B cell (primary cell): ENCODE results near the gene DPYD. TPM values are rescaled to one million over a fixed set of nuclear protein-coding genes. Genes with fewer than 3 reads are reported as not detected.

Experiments used
- ATAC-seq: fragments of 200-7000 bp; cut with Tn5 transposase; one replicate; pipeline ENCODE4 v1.10.0; 2021; ENCODE audit warnings: low read depth, mild to moderate bottlenecking, moderate number of reproducible peaks, moderate library complexity
- CTCF ChIA-PET: fragments of 350-600 bp; sonication (Branson Sonifier 250); formaldehyde crosslinking; loops from one replicate; lab custom pipeline; 2021; ENCODE audit warnings: antibody characterized with exemption, inconsistent platforms; lab: Charles Lee
- POLR2A ChIA-PET: fragments of 350-600 bp; sonication (Branson Sonifier 250); formaldehyde crosslinking; loops from one replicate; lab custom pipeline; 2021; ENCODE audit warnings: antibody characterized with exemption; lab: Charles Lee
- DNase-seq: peaks from one replicate; pipeline ENCODE4 v3.0.0; 2013
- H2AFZ ChIP-seq: 2 replicates; pipeline ENCODE4 v1.6.1; 2012; ENCODE audit warnings: mild to moderate bottlenecking, low read depth, low read length; ENCODE audit not compliant: insufficient read depth, poor library complexity, severe bottlenecking
- H3K27ac ChIP-seq, 2 donors: 1 replicate in 1 of 2; 2 replicates in 1 of 2; pipeline ENCODE4 v1.5.1; 2012 to 2013; ENCODE audit warnings: low read length in 2 of 2, mild to moderate bottlenecking in 2 of 2, moderate library complexity in 1 of 2
- H3K27me3 ChIP-seq, 4 experiments: fragments of 200-600 bp in 1 of 4; sonication (generic) in 1 of 4; replicated peaks in 1 of 4; 1 replicate in 2 of 4; 2 replicates in 2 of 4; pipeline versions ENCODE4 v1.6.1 to v1.7.0; 2013 to 2016; ENCODE audit warnings: low read length in 3 of 4, mild to moderate bottlenecking in 2 of 4, mixed read lengths in 1 of 4, moderate library complexity in 1 of 4; ENCODE audit not compliant: insufficient read depth in 4 of 4, control insufficient read depth in 3 of 4; ENCODE audit errors: control extremely low read depth in 1 of 4
- H3K36me3 ChIP-seq, 2 experiments: replicated peaks in 1 of 2; 1 replicate in 1 of 2; 2 replicates in 1 of 2; pipeline versions ENCODE4 v1.6.1 to v1.7.1; 2013; ENCODE audit warnings: low read length in 1 of 2; ENCODE audit not compliant: insufficient read depth in 2 of 2, control insufficient read depth in 1 of 2; ENCODE audit errors: control extremely low read depth in 1 of 2, extremely low read depth in 1 of 2
- H3K4me1 ChIP-seq, 2 donors: fragments of 200-600 bp in 1 of 2; sonication (generic) in 1 of 2; 1 replicate in 1 of 2; 2 replicates in 1 of 2; pipeline versions ENCODE4 v1.5.1 to v1.6.1; 2013 to 2017; ENCODE audit warnings: low read length in 2 of 2; ENCODE audit not compliant: control insufficient read depth in 2 of 2, insufficient read depth in 2 of 2
- H3K4me2 ChIP-seq: replicated peaks from 2 replicates; pipeline ENCODE3; 2012; ENCODE audit warnings: mild to moderate bottlenecking, low read depth, low read length; ENCODE audit not compliant: poor library complexity, severe bottlenecking
- H3K4me3 ChIP-seq, 5 experiments: fragments of 200-600 bp in 1 of 5; sonication (generic) in 1 of 5; 1 replicate in 3 of 5; 2 replicates in 2 of 5; pipeline versions ENCODE4 v1.5.1 to v1.7.0; 2011 to 2016; ENCODE audit warnings: low read length in 4 of 5, mild to moderate bottlenecking in 4 of 5, low read depth in 2 of 5, control low read depth in 1 of 5, moderate library complexity in 1 of 5; ENCODE audit not compliant: insufficient read depth in 1 of 5; ENCODE audit errors: control extremely low read depth in 1 of 5, extremely low read depth in 1 of 5
- H3K79me2 ChIP-seq: fragments of 200-600 bp; sonication (generic); one replicate; pipeline ENCODE4 v1.6.0; 2016; ENCODE audit warnings: low read length; ENCODE audit not compliant: control insufficient read depth, insufficient read depth
- H3K9ac ChIP-seq: fragments of 200-600 bp; sonication (generic); 2 replicates; pipeline ENCODE4 v1.6.1; 2017; ENCODE audit warnings: mild to moderate bottlenecking, low read length, moderate library complexity
- H3K9me3 ChIP-seq, 3 donors: one replicate each; pipeline versions ENCODE4 v1.6.1 to v1.7.1; 2013; ENCODE audit warnings: low read length in 2 of 3; ENCODE audit not compliant: control insufficient read depth in 2 of 3, insufficient read depth in 1 of 3; ENCODE audit errors: control extremely low read depth in 1 of 3
- H4K20me1 ChIP-seq: 2 replicates; pipeline ENCODE4 v1.6.0; 2012; ENCODE audit warnings: mild to moderate bottlenecking, low read length; ENCODE audit not compliant: insufficient read depth, control insufficient read depth, poor library complexity, severe bottlenecking
- H3K27ac Mint-ChIP-seq: one replicate; pipeline ENCODE4 v1.8.0; 2021; ENCODE audit warnings: mixed read lengths
- H3K27me3 Mint-ChIP-seq: one replicate; pipeline ENCODE4 v1.8.0; 2021; ENCODE audit warnings: mixed read lengths
- H3K4me1 Mint-ChIP-seq: one replicate; pipeline ENCODE4 v1.8.0; 2021; ENCODE audit warnings: mixed read lengths
- H3K4me3 Mint-ChIP-seq: one replicate; pipeline ENCODE4 v1.8.0; 2021; ENCODE audit warnings: mixed read lengths
- H3K9me3 Mint-ChIP-seq: one replicate; pipeline ENCODE4 v1.8.0; 2022; ENCODE audit warnings: mixed read lengths; ENCODE audit not compliant: insufficient read depth
- EZH2 ChIP-seq: IDR thresholded peaks from 2 replicates; pipeline ENCODE4 v1.6.1; 2012; ENCODE audit warnings: borderline replicate concordance, low read depth, mild to moderate bottlenecking, moderate library complexity, low read length; ENCODE audit not compliant: insufficient read depth, poor library complexity, severe bottlenecking
- WGBS: methylation state at CpG from one replicate; pipeline ENCODE4 v1.1.5; 2013; ENCODE audit warnings: missing lambda C conversion rate; ENCODE audit not compliant: insufficient coverage; 5-methylcytosine and 5-hydroxymethylcytosine counted together
- intact Hi-C: fragments of 100-400 bp; cut with micrococcal nuclease; formaldehyde crosslinking; loops from one replicate; pipeline ENCODE4 v1.10.0; 2022
- polyA plus RNA-seq: library from polyadenylated mRNA; depleted of rRNA; stranded (reverse); fragments of >200 nt; gene quantifications from 2 replicates; pipeline ENCODE4 v1.2.3, GENCODE V29; 2012
- total RNA-seq, 2 donors: library from RNA; stranded (reverse); fragments of 120-200 nt in 1 of 2; gene quantifications; 1 replicate in 1 of 2; 2 replicates in 1 of 2; pipeline versions ENCODE4 v1.2.3 to v1.2.4, GENCODE V29; 2013 to 2022
- TF ChIP-seq, protein P1 (sequence below): fragments of 200-600 bp; IDR thresholded peaks from one replicate; pipeline ENCODE4 v1.8.0; 2022; ENCODE audit warnings: antibody characterized with exemption, mild to moderate bottlenecking

Gene DPYD
- total and polyA plus RNA-seq, 2 donors (not counting 1 experiment from before 2014, with no cell fraction given): 4.2 to 19.0 TPM

DNA sequence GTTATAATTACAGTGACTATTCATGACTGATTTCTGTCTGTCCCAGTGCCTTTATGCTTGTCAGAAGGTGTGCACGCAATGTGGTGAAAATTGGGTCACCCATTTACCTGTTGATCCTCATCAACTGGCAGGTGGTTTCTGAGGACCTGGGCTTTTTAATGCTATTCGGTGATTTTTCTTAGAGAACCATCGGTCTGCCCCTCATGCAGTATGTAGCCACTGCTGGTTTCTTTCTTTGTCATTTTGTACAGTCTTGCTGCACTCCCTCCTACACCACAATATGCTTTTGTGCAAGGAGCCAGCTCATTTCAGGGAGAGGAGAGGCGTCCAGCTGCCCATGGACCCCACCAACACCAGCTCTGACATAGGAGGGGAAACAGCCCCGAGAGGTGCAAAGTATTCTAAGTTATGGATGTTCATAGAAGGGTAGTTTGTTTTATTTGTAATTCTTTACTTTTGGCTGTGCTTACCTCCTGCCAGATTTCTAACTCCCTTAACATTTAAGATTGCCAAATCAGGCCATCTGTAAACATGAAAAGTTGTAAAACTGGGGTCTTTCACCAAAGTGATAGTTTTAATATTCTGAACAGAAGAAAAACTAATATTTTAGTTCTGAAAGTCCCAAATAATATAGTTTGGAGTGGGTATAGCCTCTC lies 873.9 kb downstream of the DPYD start:
- H3K27ac ChIP-seq: no peak overlapping the region
- CTCF ChIA-PET: no interaction called here
- Mint-ChIP-seq H3K4me3 (no peak overlapping the region), H3K4me1 (no peaks in the 10 kb centered on the region), H3K27ac (no peak overlapping the region), H3K9me3 (no peaks in the 10 kb centered on the region), H3K27me3 (no peaks in the 10 kb centered on the region)
- intact Hi-C loops: no loop called here
- DNase-seq: no peak
- no peak overlapping the region for H3K4me3 ChIP-seq
- no peaks in the 10 kb centered on the region for H3K79me2 ChIP-seq
- no peaks in the 10 kb centered on the region for H3K27me3 ChIP-seq
- no peaks in the 10 kb centered on the region for H3K4me1 ChIP-seq
- POLR2A ChIA-PET: no interaction called here
- WGBS: no CpG with 5 or more reads among the region's 5 CpGs
- H4K20me1 ChIP-seq: no peaks in the 10 kb centered on the region
- no peaks in the 10 kb centered on the region for H3K36me3 ChIP-seq
- no peak for ATAC-seq
- no peak overlapping the region for H2AFZ ChIP-seq
- H3K9me3 ChIP-seq: peaks cover 0 to 15% (median 0%) of the 10 kb centered on the region in 3 donors
- no peak overlapping the region for H3K4me2 ChIP-seq
- no peak for TF ChIP-seq EZH2
- TF ChIP-seq, protein P1, sequence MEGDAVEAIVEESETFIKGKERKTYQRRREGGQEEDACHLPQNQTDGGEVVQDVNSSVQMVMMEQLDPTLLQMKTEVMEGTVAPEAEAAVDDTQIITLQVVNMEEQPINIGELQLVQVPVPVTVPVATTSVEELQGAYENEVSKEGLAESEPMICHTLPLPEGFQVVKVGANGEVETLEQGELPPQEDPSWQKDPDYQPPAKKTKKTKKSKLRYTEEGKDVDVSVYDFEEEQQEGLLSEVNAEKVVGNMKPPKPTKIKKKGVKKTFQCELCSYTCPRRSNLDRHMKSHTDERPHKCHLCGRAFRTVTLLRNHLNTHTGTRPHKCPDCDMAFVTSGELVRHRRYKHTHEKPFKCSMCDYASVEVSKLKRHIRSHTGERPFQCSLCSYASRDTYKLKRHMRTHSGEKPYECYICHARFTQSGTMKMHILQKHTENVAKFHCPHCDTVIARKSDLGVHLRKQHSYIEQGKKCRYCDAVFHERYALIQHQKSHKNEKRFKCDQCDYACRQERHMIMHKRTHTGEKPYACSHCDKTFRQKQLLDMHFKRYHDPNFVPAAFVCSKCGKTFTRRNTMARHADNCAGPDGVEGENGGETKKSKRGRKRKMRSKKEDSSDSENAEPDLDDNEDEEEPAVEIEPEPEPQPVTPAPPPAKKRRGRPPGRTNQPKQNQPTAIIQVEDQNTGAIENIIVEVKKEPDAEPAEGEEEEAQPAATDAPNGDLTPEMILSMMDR: no peak
- H3K9ac ChIP-seq: no peak overlapping the region

DNA sequence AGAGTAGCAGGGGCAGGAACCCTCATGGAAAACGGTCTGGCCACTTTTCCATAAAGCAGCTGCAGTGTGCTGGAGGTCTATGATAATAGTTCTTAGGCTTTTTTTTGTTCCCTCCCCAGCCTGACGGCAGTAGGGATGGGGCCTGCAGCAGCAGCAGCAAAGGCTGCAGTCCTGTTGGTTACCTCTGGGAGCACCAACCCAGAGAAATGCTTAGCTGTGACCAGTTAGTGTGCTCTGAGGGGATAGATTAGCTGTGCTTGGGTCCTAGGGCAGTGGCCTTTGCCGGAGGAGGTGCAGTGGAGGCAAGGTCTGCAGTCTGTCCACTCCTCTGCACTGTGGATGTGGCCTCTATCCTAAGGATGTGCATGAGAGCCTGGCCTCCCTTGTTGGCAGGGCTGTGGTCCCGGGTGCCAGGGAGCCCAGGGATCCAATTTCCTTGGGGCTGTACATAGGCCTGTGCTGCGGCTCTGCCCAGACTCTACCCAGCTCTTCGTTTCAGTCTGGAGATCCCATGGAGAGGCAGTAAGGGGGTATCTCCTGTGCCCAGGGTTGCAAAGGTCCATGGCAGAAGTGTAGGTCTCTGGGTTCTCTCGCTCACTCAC lies 876.6 kb downstream of the DPYD start:
- no peaks in the 10 kb centered on the region for H3K27me3 ChIP-seq
- H3K9ac ChIP-seq: no peak overlapping the region
- no peaks in the 10 kb centered on the region for H3K79me2 ChIP-seq
- no peak overlapping the region for H3K27ac Mint-ChIP-seq
- intact Hi-C loops: no loop called here
- no peak for ATAC-seq
- H3K4me1 ChIP-seq: no peaks in the 10 kb centered on the region
- no peaks in the 10 kb centered on the region for H3K36me3 ChIP-seq
- H3K4me2 ChIP-seq: no peak overlapping the region
- 87% methylated on average over 7 of the region's 7 CpGs for WGBS
- H4K20me1 ChIP-seq: no peaks in the 10 kb centered on the region
- no peak for DNase-seq
- ChIA-PET POLR2A (no interaction called here), CTCF (no interaction called here)
- no peak overlapping the region for H3K27ac ChIP-seq
- H3K9me3 Mint-ChIP-seq: no peaks in the 10 kb centered on the region
- H3K4me1 Mint-ChIP-seq: no peaks in the 10 kb centered on the region
- H3K27me3 Mint-ChIP-seq: no peaks in the 10 kb centered on the region
- no peak overlapping the region for H3K4me3 ChIP-seq
- H3K9me3 ChIP-seq: peaks cover 0 to 15% (median 0%) of the 10 kb centered on the region in 3 donors
- no peak overlapping the region for H2AFZ ChIP-seq
- no peak overlapping the region for H3K4me3 Mint-ChIP-seq
- no peak for TF ChIP-seq EZH2
- TF ChIP-seq, protein P1: no peak
